GM21515 (cell line): ENCODE measurements around the gene EGFL8.

ENCODE experiments used
- ATAC-seq: cut with Tn5 transposase; IDR thresholded peaks from one replicate; pipeline ENCODE4 v1.9.1; 2021; ENCODE audit not compliant: unreplicated experiment

Gene EGFL8

DNA sequence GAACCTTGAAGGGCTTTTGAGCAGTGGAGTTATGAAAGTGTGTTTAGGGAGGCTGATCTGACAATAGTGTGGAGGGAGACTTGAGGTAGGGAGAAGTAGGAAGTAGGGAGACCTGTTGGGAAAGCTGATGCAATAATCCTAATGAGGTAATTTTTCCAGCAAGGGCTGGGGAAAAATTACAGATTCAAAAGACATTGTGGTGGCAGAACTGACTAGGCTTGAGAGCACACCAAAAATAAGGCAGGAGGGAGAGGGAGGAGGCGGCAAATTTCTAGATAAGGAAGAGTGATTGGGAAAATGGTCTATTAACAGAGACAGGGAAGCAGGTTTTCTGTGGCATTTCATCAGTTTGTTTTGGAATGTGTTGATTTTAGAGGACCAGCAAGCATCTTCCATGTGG lies 18.1 kb upstream of the EGFL8 start:
- ATAC-seq: no peak

DNA sequence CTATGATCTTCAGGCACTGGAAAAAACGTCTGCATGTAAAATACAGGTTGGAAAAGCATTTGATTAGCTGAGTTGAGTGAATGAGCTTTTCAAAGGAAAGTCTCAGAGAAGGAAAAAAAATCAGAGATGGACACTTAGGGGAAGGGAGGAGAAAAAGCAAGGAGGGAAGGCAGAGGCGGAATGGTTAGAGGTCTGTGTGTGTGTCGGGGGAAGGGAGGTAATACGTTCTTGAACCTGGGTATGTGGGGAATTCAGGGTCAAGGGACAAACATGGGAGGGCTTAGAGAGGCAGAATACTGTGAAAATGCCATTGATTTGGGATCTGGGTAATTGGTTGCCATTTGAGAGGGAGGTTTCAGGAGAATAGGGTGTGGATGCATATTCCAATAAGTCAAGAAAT lies 17.7 kb upstream of the EGFL8 start:
- no peak for ATAC-seq

DNA sequence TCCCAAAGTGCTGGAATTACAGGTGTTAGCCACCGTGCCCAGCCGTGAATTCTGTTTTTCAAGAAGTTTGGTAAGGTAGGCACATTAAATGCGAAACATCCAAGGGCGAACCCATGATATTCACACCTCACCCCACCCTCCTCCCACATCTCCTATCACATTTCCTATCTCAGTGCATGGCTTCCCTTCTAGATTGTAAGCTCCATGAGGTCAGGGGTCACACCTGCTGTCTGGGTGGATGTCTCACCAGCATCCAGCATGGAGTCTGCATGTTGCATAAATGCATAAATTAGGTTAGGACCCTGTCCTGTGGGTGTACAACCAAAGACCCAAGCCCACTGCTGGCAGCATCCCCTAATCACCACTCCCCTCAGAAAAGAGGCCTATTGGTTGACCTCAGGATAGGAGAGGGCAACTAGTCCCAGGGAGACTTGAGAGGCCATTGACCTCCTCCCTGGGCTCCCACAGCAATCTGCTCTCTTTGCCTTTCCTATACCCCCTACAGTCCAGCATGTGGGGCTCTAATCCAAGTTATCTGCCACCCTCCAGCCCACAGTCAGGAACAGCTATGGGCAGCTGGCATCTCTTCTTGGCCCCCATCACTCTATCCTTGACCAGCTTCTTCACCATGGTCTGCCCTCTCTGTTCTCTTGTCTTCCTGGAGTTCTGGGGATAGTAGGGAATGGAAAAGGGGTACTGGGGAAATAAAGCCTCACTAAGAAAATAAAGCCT lies 16.8 kb upstream of the EGFL8 start:
- no peak for ATAC-seq

DNA sequence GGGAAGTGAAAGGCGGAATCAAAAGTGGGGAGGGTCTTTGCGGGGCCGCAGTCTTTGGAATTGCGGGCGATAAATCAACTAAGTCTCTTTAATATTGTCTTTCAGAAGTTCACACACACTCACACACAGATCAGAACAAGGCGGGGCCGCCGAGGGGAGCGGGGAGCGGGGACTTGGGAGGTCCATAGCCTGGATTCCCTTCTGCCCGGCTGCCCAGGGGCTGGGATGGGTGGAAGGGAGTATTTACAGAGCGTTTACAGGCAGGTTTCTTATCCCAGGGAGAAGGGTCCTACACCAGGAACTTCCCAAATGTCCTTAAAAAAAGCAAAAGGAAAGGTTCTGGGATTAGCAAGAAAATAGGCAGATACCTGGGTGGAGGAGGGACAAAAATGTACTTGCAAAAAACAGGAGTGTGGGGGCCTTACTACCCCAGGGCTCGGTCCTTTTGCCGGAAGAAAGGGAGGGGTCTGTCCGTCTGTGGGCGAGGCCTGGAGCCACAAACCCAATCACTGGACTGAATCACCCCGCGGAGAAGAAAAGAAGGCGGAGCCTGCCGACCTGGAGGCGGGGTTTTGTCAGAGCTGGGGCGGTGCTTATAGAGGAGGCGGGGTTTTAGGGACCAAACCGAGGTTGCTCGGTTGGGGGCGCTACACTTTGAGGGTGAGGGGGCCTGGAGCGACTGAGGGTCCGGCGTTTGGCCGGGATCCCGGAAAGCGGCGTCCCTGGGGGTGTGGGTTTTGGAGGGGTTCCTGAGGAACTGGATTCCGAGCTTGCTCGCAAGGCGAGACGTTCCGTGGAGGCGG lies 15.9 kb upstream of the EGFL8 start:
- ATAC-seq: no peak

DNA sequence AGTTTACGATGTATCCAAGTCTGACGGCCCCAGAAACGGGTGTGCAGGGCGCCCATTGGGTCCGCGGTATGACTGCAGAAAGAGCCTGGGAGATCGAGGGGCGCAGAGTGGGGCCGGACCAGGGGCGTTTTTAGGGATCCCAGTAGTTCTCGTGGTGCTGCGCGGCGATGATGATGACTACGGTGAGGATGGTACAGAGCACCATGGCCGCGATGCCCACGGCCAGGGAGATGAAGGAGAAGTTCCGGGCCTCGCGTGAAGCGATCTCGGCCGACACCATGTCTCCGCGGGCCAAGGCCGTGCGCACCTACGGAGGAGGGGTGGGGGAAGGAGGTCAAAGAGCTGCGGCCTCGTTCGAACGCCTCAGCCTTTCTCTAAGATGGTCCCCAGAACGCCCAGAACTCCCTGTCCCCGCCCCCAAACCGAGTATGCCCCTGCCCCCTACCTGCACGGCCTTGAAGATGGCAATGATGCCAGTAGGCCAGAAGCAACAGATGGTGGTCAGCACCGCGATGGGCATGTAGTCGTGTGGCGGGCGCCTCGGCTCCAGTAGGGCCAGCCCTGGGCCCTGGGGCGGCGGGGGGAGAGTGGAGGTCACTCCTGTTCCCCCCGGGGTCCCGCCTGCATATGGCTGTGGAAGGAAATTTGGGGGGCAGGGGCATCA lies 15.2 kb upstream of the EGFL8 start:
- ATAC-seq: no peak

DNA sequence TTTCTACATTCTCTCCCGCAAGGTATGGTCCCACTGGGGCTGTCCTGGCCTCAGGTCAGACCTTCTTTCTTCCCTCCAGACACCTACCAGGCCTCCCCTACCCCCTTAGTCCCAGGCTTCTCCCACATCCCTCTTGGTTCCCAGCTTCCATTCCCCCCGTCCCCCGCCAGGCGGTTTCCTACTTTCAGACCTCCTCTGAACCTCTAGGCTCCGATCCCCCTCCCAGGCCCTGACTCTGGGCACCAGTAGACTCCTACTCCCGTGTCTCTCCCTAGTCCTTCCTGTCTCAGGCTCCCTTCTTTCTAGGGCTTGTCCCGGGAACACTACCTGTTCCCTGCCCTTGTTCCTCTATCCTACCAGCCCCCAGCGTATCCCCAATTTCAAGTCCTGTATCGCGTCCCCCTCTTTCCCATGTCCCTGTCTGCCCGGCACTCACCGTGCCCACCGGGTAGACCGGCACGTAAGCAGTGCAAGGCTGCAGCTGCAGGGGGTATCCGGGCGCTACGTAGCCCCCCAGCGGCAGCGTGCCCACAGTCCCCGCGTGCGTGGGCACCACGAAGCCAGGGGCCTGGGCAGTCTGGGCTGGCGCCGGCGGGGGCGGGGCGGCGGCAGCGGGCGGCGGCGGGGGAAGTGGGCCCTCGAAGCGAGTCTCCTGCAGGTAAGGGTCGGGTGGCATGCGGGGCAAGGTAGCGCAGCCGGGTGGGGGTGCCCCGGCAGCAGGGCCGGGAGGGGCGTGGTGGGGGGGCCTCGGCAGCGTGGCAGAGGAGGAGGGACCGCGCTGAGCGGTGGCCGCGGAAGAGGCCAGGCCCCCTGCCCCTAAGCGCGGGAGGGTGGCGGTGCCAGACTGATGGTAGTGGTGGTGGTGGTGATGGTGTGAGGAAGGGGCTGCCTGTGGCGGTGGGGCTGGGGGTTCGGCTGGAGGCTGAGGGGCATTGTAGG lies 14.2 kb upstream of the EGFL8 start:
- ATAC-seq: no peak

DNA sequence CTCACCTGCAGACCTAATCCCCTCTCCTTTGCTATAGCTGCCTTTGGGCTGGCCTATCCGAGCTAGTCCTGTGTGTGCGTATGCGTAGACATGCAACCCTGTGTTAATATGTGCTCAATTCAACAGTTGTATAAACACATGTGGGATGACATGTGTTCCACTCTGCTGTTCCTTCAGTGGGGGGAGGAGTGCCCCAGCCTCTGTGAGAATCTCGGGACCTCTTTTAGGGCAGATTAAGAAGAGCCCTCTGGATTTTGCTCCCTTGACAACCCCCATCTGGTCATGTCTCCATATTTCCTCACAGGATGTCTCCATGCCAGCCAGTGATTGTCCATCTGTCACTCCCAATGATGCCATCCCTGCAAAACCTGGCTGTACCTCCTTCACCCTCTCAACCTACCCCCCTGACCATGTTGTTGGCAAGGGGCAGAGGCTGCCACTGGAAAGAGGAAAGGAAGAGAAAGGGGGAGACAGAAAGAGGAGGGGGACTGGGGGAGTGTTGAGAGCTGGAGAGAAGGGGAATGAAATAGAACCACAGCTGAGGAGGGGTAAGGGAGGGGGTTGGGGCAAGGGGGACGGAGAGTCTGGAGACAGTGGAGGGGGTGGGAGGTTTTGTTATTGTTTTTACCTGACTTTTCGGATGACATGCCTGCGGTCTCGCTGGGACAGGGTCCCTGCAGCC lies 13.1 kb upstream of the EGFL8 start:
- no peak for ATAC-seq

DNA sequence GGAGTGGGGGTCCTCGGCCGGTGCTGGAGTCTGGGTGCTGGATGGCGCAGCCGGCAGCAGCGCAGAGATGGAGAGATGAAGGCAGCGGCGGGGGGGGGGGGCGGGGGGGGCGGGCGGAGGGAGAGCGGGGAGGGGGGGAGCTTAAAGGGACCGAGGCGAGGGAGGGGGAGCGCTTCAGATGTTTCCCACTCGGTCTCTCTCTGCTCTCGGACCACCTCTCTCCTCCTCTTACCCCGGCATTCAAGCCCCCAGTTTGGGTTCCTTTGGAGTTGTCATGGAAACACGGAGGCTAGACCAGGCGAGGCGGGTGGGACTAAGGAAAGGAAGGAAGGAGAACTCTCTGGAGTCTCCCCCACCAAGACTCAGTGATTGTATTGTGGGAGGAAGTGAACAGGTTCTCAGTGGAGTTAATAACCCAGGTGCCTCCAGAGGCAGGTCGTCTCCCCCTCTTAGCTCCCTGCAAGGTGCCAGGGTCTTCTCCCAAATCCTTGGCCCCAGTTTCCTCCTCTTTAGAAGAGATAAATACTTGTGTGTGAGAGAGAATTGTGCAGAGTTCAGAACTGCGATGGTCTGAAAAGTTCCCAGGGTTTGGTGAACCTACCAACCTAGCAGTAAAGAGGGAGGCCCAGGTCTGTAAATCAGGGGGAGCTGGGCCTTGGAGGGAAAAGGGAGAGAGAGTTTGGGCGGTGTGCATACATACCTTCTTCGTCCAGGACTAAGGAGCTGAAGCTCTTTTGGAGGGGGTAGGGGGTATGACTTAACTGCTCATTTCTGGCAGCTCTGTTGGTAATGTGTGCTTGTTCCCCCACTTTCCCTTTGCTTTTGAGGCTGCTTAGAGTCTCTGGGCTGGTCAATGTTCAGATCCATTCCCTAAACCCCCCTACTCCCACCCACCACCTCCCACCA lies 12.3 kb upstream of the EGFL8 start, which contains the start of gene PRRT1:
Gene PRRT1, minus strand, starts transcription at position 77 of the 906 bp plus-strand sequence. CDS start 112 bp downstream, outside the sequence.
- ATAC-seq: no peak

DNA sequence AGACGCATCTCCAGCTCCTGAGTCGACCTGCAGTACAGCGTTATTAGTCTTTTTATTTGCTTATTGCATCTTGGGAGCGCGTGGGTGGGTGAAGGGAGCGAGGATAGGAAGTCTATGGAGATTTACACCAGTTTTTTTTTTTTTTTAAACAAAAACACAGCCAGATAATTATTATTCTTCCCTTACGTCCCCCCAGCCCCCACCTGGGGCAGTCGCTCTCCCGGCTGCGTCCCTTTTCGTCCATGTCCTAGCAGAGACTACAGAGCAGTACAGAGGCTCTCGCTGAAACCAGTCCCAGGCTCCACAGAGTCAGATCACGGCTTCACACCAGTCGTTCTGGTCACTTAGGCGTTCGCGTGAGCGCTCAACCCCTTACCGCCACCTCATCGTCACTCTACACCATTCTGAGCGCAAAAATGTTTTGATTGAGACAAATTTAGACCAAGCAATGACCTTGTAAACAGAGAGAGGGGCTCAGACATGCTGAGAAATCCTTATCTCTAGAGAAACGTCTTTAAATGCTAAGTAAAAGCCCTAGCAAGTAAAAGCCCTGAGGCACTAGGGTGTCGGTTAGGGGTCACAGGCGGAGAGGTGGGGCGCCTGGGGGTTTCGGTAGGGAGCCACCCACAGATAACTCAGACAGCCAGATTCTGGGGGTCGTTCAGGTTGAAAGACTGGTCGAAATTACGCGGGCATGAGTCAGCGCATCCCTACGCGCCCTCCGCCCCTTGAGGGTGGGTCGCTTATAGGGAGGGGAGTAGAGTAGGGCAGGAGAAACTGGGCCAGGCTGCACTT lies 11.4 kb upstream of the EGFL8 start:
- no peak for ATAC-seq

DNA sequence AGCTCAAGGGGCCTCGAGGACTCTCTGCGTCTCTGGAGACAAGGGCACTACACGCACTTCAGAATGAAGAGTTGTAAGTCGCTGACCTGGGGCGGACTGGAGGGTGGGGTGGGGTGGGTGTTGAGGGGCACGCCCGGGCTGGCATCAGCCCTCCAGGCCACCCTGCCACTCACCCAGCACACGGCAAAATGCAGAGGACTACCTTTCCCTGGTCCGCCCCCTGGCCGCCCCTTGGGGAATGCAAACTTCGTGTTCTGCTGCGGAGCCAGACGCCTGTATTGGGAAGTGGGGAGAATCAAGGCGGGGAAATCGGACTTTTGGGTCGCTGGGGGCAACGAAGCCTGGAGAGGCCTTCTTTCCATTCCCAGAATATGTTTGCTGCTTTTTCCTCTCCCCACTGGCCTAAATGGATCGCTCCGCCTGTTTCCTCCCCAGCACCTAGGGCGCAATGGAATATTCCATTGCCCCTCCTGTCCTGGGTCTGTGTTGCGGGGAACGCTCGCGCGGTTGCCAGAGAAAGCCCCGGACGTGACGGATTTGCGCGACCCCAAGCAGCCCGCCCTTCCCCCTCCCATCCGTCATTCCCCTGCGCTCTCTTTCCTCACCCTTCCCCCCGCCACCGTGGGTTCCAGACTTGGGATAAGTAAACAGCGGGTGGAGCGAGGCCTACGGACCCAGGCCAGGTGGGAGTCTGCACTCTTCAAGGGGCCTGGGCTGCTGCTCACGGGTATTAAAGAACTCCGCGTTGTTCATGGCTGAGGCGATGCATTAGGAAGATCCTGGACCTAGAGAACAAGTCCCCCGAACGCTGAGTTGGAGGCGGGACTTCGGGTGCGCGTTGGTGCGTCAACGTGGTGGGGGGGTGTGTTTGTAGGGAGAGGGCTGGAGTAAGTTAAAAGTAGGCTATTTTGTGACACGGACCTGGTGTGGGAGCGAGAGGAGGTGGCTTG lies 10.6 kb upstream of the EGFL8 start, which contains the start of gene PPT2:
Gene PPT2, plus strand, starts transcription at position 578 of the 950 bp plus-strand sequence. CDS start 454 bp downstream, outside the sequence.
- no peak for ATAC-seq

DNA sequence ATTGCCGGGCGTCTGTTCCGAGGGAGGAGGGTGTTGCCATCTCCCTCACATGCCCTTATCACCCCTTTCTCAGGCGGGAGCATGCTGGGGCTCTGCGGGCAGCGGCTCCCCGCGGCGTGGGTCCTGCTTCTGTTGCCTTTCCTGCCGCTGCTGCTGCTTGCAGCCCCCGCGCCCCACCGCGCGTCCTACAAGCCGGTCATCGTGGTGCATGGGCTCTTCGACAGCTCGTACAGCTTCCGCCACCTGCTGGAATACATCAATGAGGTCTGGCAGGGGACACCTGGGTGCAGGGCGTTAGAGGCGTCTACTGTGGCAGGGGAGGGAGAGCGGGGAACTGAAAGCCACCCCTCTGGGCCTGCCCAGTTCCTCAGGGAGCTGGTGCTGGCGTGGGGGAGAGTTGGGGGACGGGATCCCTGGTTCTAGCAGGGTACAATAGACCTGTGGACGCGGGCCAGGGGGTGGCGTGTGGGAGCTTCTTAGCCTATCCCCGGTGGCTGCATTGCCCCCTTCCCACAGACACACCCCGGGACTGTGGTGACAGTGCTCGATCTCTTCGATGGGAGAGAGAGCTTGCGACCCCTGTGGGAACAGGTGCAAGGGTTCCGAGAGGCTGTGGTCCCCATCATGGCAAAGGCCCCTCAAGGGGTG lies 9.8 kb upstream of the EGFL8 start:
- no peak for ATAC-seq

DNA sequence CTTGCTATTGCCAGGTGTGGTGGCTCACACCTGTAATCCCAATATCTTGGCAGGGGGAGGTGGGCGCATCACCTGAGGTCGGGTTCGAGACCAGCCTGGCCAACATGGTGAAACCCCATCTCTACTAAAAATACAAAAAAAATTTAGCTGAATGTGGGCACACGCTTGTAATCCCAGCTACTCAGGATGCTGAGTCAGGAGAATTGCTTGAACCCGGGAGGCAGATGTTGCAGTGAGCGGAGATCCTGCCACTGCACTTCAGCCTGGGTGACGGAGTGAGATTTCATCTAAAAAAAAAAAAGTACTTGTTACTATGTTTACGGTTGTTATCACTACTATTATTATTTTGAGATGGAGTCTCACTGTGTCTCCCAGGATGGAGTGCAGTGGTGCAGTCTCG lies 7.5 kb upstream of the EGFL8 start:
- ATAC-seq: no peak

DNA sequence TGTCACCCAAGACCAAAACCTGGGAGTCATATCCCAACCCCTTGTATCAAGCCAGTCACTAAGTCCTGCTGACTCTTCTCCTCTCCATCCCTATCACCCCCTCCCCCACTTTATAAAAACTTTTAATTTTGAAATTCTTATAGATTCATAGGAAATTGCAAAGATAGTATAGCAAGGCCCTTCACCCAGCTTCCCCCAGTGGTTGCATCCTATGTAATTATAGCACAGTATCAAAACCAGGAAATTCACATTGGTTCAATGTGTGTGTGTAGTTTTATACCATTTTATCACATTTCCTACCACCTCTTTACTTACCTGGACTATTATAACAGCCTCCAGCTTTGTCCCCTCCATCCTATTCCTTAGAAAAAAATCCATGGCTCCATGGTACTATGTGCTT lies 6.3 kb upstream of the EGFL8 start:
- no peak for ATAC-seq

DNA sequence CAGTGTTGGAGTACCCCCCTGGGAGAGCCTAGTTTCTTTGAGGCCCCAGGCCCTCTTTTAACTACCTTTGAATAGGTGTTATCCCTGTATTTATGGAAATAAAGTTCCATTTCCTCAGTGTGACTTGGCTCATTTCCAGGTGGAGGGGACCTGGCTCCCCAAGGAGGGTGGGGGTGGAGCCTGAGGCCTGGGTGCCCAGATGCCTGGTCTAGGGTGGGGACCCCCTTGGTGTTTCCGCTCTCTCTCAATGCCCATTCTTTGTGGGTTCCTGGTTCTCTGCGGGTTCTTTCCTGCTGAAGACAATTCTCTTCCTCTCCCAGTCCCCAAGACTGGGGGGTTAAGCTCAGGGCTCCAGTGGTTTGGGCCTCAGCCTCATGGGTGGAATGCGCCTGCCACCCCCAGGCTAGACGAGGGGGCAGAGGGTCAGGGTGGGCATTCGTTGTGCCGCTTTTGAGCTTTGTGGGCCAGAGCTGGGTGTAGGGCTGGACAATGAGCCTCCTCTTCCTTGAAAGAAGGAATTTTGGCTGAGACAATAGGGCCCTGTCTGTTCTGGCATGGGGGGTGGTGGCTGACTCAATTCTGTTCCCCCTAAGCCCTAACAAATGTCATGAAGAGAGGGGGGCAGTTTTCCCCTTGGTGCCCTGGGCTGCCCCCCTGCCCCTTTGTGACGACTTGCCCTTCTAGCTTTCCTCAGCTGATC lies 686 bp upstream of the EGFL8 start:
- no peak for ATAC-seq

DNA sequence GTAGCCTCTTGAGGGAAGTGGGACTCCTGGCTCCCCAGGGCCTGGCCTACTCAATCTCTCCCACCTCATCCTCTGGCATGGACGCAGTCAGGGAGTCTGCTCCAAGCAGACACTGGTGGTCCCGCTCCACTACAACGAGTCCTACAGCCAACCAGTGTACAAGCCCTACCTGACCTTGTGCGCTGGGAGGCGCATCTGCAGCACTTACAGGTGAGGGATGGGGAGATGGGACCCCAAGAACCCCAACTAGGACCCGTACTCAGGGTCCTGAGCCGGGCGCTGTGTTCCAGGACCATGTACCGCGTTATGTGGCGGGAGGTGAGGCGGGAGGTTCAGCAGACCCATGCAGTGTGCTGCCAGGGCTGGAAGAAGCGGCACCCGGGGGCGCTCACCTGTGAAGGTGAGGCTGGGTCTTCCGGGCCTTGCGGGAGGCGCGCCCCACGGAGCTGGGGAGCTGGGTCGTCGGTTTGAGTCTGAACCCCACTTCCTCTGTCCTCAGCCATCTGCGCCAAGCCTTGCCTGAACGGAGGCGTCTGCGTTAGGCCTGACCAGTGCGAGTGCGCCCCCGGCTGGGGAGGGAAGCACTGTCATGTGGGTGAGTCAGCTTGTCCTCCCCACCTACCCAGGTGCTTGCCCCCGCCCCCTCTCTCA lies 2.1 kb downstream of the EGFL8 start:
- no peak for ATAC-seq
